Spleen (tissue), 7 donors: Measurements from ENCODE around the gene ALDOB.

Experiments
- POLR2A ChIP-seq, 3 donors: fragments of 450-650 bp; IDR thresholded peaks; one replicate each; pipeline ENCODE4 v1.5.1; 2017; ENCODE audit warnings: antibody characterized with exemption in 3 of 3, mild to moderate bottlenecking in 1 of 3
- POLR2AphosphoS5 ChIP-seq, 3 donors: sonication (generic); formaldehyde crosslinking; IDR thresholded peaks; one replicate each; pipeline ENCODE4 v1.5.1; 2017; ENCODE audit warnings: antibody characterized with exemption in 3 of 3
- TF ChIP-seq, protein P1 (sequence below), 11 experiments: fragments of 200-600 bp in 7 of 11; fragments of 450-650 bp in 4 of 11; sonication (generic) in 4 of 11; IDR thresholded peaks in 8 of 11; conservative IDR thresholded peaks in 3 of 11; 1 replicate in 7 of 11; 2 replicates in 4 of 11; pipeline versions ENCODE4 v1.4.0 to v1.8.0; 2016 to 2021; ENCODE audit warnings: antibody characterized with exemption in 11 of 11, inconsistent platforms in 4 of 11, mild to moderate bottlenecking in 1 of 11
- donor health status: DM: no; HTN: no; CAD: no; lungs with moderate emphysema.
- donor health status: DM: no; HTN: no; CAD: no.
- donor health status: DM: no; HTN: no; CAD: no.

DNA sequence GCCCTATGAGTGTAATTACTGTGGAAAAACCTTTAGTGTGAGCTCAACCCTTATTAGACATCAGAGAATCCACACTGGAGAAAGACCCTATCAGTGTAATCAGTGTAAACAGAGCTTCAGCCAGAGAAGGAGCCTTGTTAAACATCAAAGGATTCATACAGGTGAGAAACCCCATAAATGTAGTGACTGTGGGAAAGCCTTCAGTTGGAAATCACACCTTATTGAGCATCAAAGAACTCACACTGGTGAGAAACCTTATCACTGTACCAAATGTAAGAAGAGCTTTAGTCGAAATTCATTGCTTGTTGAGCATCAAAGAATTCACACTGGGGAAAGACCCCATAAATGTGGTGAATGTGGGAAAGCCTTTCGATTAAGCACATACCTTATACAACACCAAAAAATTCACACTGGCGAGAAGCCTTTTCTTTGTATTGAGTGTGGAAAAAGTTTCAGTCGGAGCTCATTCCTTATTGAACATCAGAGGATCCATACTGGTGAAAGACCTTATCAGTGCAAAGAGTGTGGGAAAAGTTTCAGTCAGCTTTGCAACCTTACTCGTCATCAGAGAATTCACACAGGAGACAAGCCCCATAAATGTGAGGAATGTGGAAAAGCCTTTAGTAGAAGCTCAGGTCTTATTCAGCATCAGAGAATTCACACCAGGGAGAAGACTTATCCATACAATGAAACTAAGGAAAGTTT is 27.0 kb downstream of the ALDOB start:
- TF ChIP-seq POLR2A (IDR thresholded peaks at IDR 0.05), result no peak
- TF ChIP-seq, protein P1, sequence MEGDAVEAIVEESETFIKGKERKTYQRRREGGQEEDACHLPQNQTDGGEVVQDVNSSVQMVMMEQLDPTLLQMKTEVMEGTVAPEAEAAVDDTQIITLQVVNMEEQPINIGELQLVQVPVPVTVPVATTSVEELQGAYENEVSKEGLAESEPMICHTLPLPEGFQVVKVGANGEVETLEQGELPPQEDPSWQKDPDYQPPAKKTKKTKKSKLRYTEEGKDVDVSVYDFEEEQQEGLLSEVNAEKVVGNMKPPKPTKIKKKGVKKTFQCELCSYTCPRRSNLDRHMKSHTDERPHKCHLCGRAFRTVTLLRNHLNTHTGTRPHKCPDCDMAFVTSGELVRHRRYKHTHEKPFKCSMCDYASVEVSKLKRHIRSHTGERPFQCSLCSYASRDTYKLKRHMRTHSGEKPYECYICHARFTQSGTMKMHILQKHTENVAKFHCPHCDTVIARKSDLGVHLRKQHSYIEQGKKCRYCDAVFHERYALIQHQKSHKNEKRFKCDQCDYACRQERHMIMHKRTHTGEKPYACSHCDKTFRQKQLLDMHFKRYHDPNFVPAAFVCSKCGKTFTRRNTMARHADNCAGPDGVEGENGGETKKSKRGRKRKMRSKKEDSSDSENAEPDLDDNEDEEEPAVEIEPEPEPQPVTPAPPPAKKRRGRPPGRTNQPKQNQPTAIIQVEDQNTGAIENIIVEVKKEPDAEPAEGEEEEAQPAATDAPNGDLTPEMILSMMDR (IDR thresholded peaks at IDR 0.05 in 8 of 11, conservative IDR thresholded peaks at IDR 0.05 in 3 of 11), result no peak
- no peak for TF ChIP-seq POLR2AphosphoS5 (IDR thresholded peaks at IDR 0.05)
